Naive B cell (primary cell): Measurements from ENCODE around the gene LAMA4. TPM values are rescaled to one million over a fixed set of nuclear protein-coding genes. Genes with fewer than 3 reads are reported as not detected.
"Not testable (repeated sequence)": the region's sequence is repeated elsewhere in the genome, so short reads cannot be mapped to it uniquely, and the experiment has no call there.

Experiments used
- ATAC-seq, 2 donors: fragments of 150-1000 bp; cut with Tn5 transposase; 2 replicates each; pipeline ENCODE4 v1.10.0; 2021; ENCODE audit warnings: low read depth in 2 of 2, mild to moderate bottlenecking in 2 of 2, moderate library complexity in 2 of 2
- DNase-seq: peaks from one replicate; pipeline ENCODE4 v3.0.0; 2022
- H3K27ac Mint-ChIP-seq, 6 donors: one replicate each; pipeline ENCODE4 v1.8.0; 2020 to 2022; ENCODE audit warnings: mild to moderate bottlenecking in 6 of 6, mixed read lengths in 6 of 6, moderate library complexity in 5 of 6, inconsistent platforms in 2 of 6
- H3K27me3 Mint-ChIP-seq, 3 donors: one replicate each; pipeline ENCODE4 v1.8.0; 2021 to 2022; ENCODE audit warnings: mixed read lengths in 3 of 3, mild to moderate bottlenecking in 1 of 3
- H3K36me3 Mint-ChIP-seq, 2 donors: one replicate each; pipeline ENCODE4 v1.8.0; 2020 to 2022; ENCODE audit warnings: mixed read lengths in 2 of 2, inconsistent platforms in 1 of 2, mild to moderate bottlenecking in 1 of 2
- H3K4me1 Mint-ChIP-seq, 3 donors: one replicate each; pipeline ENCODE4 v1.8.0; 2020 to 2022; ENCODE audit warnings: mixed read lengths in 3 of 3, inconsistent platforms in 1 of 3, mild to moderate bottlenecking in 1 of 3, moderate library complexity in 1 of 3
- H3K4me3 Mint-ChIP-seq, 8 donors: one replicate each; pipeline ENCODE4 v1.8.0; 2020 to 2022; ENCODE audit warnings: mild to moderate bottlenecking in 8 of 8, mixed read lengths in 8 of 8, moderate library complexity in 8 of 8, inconsistent platforms in 2 of 8
- H3K9me3 Mint-ChIP-seq, 7 donors: one replicate each; pipeline ENCODE4 v1.8.0; 2020 to 2022; ENCODE audit warnings: mixed read lengths in 7 of 7, mild to moderate bottlenecking in 5 of 7, inconsistent platforms in 2 of 7, moderate library complexity in 1 of 7
- polyA plus RNA-seq, 6 donors: library from polyadenylated mRNA; unstranded; fragments of 300-500 nt; fragmentation: Illumina TruSeq; gene quantifications; one replicate each; pipeline ENCODE4 v1.2.3, GENCODE V29; 2021; ENCODE audit warnings: low read depth in 6 of 6

The LAMA4 gene
- polyA plus RNA-seq, 6 donors from 2014 or later: not detected

- no peak overlapping the region for H3K27ac Mint-ChIP-seq
- peaks cover 0 to 24% (median 11%) of the 10 kb centered on the region in 3 donors for H3K27me3 Mint-ChIP-seq
- ATAC-seq: no peak
- H3K4me3 Mint-ChIP-seq: no peak overlapping the region
- no peak for DNase-seq
- no peaks in the 10 kb centered on the region for H3K36me3 Mint-ChIP-seq
- no peaks in the 10 kb centered on the region for H3K4me1 Mint-ChIP-seq
- H3K9me3 Mint-ChIP-seq: no peaks in the 10 kb centered on the region
These were observed 140.4 kb downstream of the LAMA4 start for GRCh38 chr6:112113918-112114317.

- no peak overlapping the region for H3K4me3 Mint-ChIP-seq
- no peaks in the 10 kb centered on the region for H3K9me3 Mint-ChIP-seq
- no peak for DNase-seq
- H3K27me3 Mint-ChIP-seq: peaks cover 0 to 24% (median 11%) of the 10 kb centered on the region in 3 donors
- H3K4me1 Mint-ChIP-seq: no peaks in the 10 kb centered on the region
- no peaks in the 10 kb centered on the region for H3K36me3 Mint-ChIP-seq
- no peak for ATAC-seq
- H3K27ac Mint-ChIP-seq: no peak overlapping the region
These were observed 140.9 kb downstream of the LAMA4 start for GRCh38 chr6:112113431-112113830.

GRCh38 chr6:112109262-112109661 is 145.1 kb downstream of the LAMA4 start:
- Mint-ChIP-seq H3K4me1 (no peaks in the 10 kb centered on the region), H3K9me3 (peaks cover 0 to 9% (median 6%) of the 10 kb centered on the region in 7 donors), H3K27ac (no peak overlapping the region), H3K36me3 (no peaks in the 10 kb centered on the region), H3K4me3 (no peak overlapping the region), H3K27me3 (peaks cover 0 to 11% (median 0%) of the 10 kb centered on the region in 3 donors)
- DNase-seq: no peak
- no peak for ATAC-seq

DNA sequence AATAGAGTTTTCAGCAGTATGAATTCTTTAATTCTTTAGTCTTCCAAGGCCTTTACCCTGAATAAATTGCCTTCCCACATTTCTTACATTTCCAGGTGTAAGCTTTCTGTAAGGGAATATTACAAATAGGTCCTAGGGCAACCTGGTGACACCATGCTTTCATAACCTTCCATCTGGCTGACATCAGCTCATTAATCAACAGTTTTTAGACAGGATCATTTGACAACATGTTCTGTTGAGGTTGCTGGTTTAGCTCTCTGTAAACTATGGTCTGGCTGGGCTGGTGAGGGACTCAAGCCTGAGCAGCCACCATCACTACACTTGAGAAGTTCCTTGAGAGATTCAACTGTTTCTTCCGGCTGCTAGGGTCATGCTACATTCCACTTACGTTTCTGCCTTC is 147.8 kb downstream of the LAMA4 start:
- Mint-ChIP-seq H3K9me3 (peaks cover 0 to 9% (median 6%) of the 10 kb centered on the region in 7 donors), H3K4me3 (no peak overlapping the region), H3K36me3 (peaks cover 0 to 2% of the 10 kb centered on the region in 2 donors), H3K27ac (no peak overlapping the region), H3K4me1 (no peaks in the 10 kb centered on the region), H3K27me3 (no peaks in the 10 kb centered on the region)
- DNase-seq: no peak
- ATAC-seq: no peak

DNA sequence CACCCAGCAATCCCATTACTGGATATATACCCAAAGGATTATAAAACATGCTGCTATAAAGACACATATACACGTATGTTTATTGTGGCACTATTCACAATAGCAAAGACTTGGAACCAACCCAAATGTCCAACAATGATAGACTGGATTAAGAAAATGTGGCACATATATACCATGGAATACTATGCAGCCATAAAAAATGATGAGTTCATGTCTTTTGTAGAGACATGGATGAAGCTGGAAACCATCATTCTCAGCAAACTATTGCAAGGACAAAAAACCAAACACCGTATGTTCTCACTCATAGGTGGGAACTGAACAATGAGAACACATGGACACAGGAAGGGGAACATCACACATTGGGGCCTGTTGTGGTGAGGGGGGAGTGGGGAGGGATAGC is 148.3 kb downstream of the LAMA4 start:
- not testable (repeated sequence) for H3K4me1 Mint-ChIP-seq, H3K9me3 Mint-ChIP-seq, H3K4me3 Mint-ChIP-seq, H3K36me3 Mint-ChIP-seq, H3K27ac Mint-ChIP-seq, ATAC-seq, H3K27me3 Mint-ChIP-seq, DNase-seq

GRCh38 chr6:112100561-112100960 is 153.8 kb downstream of the LAMA4 start:
- peaks cover 0 to 9% (median 5%) of the 10 kb centered on the region in 7 donors for H3K9me3 Mint-ChIP-seq
- H3K36me3 Mint-ChIP-seq: peaks cover 0 to 5% of the 10 kb centered on the region in 2 donors
- H3K27ac Mint-ChIP-seq: no peak overlapping the region
- H3K4me1 Mint-ChIP-seq: no peaks in the 10 kb centered on the region
- no peak for DNase-seq
- H3K27me3 Mint-ChIP-seq: no peaks in the 10 kb centered on the region
- no peak for ATAC-seq
- H3K4me3 Mint-ChIP-seq: no peak overlapping the region

- H3K27me3 Mint-ChIP-seq: peaks cover 0 to 2% (median 0%) of the 10 kb centered on the region in 3 donors
- no peaks in the 10 kb centered on the region for H3K4me1 Mint-ChIP-seq
- no peak overlapping the region for H3K4me3 Mint-ChIP-seq
- H3K9me3 Mint-ChIP-seq: peaks cover 0 to 4% (median 0%) of the 10 kb centered on the region in 7 donors
- H3K36me3 Mint-ChIP-seq: peaks cover 0 to 5% of the 10 kb centered on the region in 2 donors
- DNase-seq: no peak
- no peak for ATAC-seq
- no peak overlapping the region for H3K27ac Mint-ChIP-seq
These were observed 157.5 kb downstream of the LAMA4 start for GRCh38 chr6:112096901-112097300.

DNA sequence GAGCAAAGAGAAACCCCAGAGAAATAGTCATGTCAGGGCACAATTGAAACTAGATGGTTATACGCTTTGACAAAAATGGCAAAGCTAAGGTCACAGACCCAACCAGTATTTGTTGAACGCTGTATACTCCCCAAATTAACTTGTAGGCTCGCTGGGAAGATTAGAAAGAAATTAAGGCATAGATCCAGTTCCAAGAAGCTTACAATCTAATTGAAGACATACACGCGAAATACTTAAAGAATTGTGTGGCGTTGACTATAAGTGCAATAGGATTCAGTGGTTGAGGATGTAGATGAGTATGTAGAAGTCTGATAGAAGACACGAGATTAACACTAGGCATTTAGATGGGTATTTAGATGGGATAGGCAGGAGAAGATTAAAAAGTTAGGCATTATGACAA is 166.5 kb downstream of the LAMA4 start:
- Mint-ChIP-seq H3K27ac (no peak overlapping the region), H3K36me3 (no peaks in the 10 kb centered on the region), H3K4me3 (no peak overlapping the region), H3K27me3 (peaks cover 4 to 10% (median 10%) of the 10 kb centered on the region in 3 donors), H3K9me3 (no peaks in the 10 kb centered on the region), H3K4me1 (peaks cover 0 to 2% (median 0%) of the 10 kb centered on the region in 3 donors)
- no peak for ATAC-seq
- DNase-seq: no peak

DNA sequence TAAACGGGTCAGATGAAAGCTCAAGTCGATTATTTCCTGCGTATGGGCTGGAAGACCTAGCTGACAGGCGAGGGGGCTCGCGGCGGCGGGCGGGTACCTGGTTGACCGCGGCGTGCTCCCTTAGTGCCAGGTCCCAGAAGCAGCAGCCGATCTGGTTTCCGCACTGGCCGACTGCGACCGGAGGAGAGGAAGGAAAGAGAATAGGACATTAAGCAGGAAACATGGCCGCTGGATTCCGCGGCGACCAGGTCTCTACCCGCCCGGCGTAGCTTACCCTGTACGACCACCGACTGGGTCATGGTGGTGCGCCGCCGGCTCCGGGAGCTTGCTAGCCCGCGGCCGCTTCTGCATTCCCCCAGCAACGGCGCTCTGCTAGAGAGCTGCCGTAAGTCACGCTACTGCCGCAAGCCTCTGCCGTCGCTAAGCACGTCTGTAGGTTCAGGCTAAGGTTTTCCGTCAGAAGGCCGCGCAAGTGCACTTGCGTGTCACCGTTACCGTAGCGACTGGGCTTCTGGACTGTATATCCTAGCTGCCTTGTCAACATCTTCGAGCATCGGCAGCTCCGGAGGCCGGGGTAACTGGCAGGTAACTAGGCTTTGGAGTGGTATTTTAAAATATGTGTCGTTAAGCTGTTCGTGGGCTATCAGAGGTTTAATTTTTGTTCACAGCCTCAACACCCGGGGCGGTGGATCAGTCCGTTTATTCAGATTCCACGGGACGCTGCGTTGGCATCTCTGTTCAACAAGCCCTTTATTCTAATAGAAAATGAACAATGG is 167.0 kb downstream of the LAMA4 start, which contains the start of the genes FAM229B and TUBE1:
FAM229B (plus strand) TSS at position 456 of the 776 bp plus-strand sequence. CDS start 11,693 bp downstream, outside the sequence.
TUBE1 (minus strand) TSS at position 347 of the 776 bp plus-strand sequence; CDS start at position 299, 48 bp downstream.
- H3K4me1 Mint-ChIP-seq: peaks cover 0 to 2% (median 0%) of the 10 kb centered on the region in 3 donors
- no peaks in the 10 kb centered on the region for H3K9me3 Mint-ChIP-seq
- no peak within 1 kb of the TSS for H3K4me3 Mint-ChIP-seq
- ATAC-seq (peak; percentile 92), DNase-seq (peak; percentile 92)
- H3K27me3 Mint-ChIP-seq: peaks cover 4 to 10% (median 10%) of the 10 kb centered on the region in 3 donors
- H3K27ac Mint-ChIP-seq: no peak within 1 kb of the TSS
- no peaks in the 10 kb centered on the region for H3K36me3 Mint-ChIP-seq

GRCh38 chr6:112086744-112087135 is 167.6 kb downstream of the LAMA4 start:
- no peaks in the 10 kb centered on the region for H3K36me3 Mint-ChIP-seq
- H3K9me3 Mint-ChIP-seq: no peaks in the 10 kb centered on the region
- H3K4me1 Mint-ChIP-seq: peaks cover 0 to 2% (median 0%) of the 10 kb centered on the region in 3 donors
- DNase-seq (no peak), ATAC-seq (peak; percentile 14 to 20)
- no peak overlapping the region for H3K27ac Mint-ChIP-seq
- H3K4me3 Mint-ChIP-seq: no peak overlapping the region
- H3K27me3 Mint-ChIP-seq: peaks cover 4 to 10% (median 6%) of the 10 kb centered on the region in 3 donors

- Mint-ChIP-seq H3K9me3 (no peaks in the 10 kb centered on the region), H3K4me3 (peak overlapping the region in 5 of 8 donors; percentile 2 to 82 (median 50)), H3K36me3 (no peaks in the 10 kb centered on the region), H3K27ac (peak overlapping the region in 2 of 6 donors; percentile 67 to 79), H3K4me1 (peaks cover 0 to 2% (median 0%) of the 10 kb centered on the region in 3 donors), H3K27me3 (peaks cover 0 to 5% (median 0%) of the 10 kb centered on the region in 3 donors)
- DNase-seq: no peak
- ATAC-seq: no peak
These were observed 168.9 kb downstream of the LAMA4 start for GRCh38 chr6:112085286-112086065.

DNA sequence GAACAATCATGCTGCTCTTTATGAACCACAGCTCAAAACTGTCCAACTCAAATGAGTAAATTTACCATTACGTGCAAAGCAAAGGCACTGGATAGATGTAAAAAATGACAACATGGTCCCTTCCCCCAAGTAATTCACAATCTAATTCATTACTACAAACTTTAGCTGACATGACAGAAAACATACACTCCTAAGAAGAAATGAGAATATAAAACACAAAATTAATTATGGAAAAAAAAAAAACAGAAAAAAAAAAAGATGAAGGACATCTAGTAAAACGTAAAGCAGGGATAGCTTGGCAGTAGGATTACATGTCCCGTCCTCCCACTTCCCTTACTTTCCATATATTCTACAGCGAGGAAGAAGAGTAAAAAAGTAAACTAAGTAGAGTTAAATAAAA is 172.8 kb downstream of the LAMA4 start:
- no peak for ATAC-seq
- Mint-ChIP-seq H3K4me1 (no peaks in the 10 kb centered on the region), H3K9me3 (no peaks in the 10 kb centered on the region), H3K4me3 (no peak overlapping the region), H3K27ac (no peak overlapping the region), H3K36me3 (no peaks in the 10 kb centered on the region), H3K27me3 (no peaks in the 10 kb centered on the region)
- no peak for DNase-seq

- Mint-ChIP-seq H3K4me1 (no peaks in the 10 kb centered on the region), H3K27ac (no peak overlapping the region), H3K9me3 (no peaks in the 10 kb centered on the region), H3K27me3 (no peaks in the 10 kb centered on the region), H3K36me3 (peaks cover 0 to 7% of the 10 kb centered on the region in 2 donors), H3K4me3 (no peak overlapping the region)
- no peak for ATAC-seq
- DNase-seq: no peak
These were observed 187.8 kb downstream of the LAMA4 start for GRCh38 chr6:112066606-112067005.
